Fibroblast of skin of back (primary cell): ENCODE measurements around the gene GRB10.
A peak's percentile ranks its signal among the peaks of the same experiment; 100 is the strongest.

Source experiments
- DNase-seq: peaks from one replicate; pipeline ENCODE4 v3.0.0-alpha.2; 2013

GRB10 gene

GRCh38 chr7:50667338-50667737 lies 115.4 kb downstream of the GRB10 start:
- no peak for DNase-seq

GRCh38 chr7:50666124-50666496 lies 116.6 kb downstream of the GRB10 start:
- no peak for DNase-seq

DNA sequence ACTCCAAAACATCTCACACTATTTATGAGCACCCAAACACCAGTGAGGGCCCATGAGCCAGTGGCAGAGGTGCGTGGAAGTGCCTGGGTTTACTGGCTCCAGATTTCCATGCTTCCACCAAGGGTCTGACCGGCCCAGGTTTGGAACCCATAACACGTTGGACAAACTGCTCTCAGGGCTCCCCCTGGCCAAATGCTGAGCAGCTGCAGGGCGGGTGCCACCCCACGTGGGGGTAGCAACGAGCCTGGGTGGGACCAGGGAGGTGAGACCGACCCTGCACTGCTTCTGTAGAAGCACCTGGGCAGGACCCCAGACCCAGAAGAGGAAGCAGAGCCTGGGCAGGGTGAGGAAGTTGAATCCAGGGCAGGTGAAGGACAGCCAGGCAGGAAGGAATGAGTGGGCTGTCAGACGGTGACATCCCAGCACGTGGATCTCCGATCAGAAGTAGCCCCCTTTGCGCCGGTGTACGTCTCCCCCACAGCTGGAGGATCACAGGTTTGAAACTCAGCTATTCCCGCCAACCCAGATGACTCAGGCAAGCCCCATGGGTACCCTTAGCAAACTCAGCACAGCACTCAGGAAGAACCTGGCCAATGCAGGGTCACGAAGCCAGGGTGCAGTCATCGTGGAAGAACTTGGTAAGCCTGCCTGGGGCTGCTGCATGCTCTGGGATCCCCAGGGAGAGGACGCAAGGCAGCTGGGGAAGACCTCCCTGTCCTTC lies 117.1 kb downstream of the GRB10 start:
- peak; percentile 77 for DNase-seq

- no peak for DNase-seq
Observed at GRCh38 chr7:50664937-50665336, 117.8 kb downstream of the GRB10 start.

GRCh38 chr7:50664461-50664922 lies 118.2 kb downstream of the GRB10 start:
- peak; percentile 76 for DNase-seq

DNA sequence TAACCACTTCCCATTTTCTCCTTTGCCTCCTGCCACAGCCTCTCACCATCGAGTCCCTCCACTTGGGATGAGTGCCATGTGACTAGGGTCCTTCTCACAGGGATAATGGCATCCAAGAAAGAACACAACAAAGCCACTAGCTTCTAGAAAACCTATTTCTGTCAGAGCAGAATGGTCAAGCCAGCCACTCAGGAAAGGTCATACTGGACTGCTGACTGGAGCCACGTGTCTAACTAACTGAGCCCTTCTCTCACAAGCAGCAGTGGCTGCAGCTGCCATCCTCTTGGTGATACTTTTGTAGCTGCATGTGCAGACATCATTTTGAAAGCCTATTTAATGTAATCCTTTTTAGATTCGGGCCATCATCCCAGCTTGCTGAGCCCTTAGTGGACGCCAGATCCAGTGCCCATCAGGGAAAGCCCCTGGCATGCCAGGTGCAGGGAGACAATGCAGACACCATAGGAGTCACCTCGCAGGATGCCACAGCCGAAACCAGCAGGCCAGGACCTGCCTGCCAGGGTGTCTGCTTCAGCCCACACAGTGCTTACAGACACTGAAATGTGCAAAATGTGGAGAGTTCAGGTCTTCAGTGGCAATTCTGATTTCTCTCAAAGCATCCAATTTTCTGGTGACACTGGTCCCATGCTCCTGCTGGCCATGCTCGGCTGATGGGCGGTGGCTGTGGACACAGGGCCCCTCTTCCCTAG lies 119.1 kb downstream of the GRB10 start:
- no peak for DNase-seq

- no peak for DNase-seq
Observed at GRCh38 chr7:50662996-50663395, 119.7 kb downstream of the GRB10 start.

DNA sequence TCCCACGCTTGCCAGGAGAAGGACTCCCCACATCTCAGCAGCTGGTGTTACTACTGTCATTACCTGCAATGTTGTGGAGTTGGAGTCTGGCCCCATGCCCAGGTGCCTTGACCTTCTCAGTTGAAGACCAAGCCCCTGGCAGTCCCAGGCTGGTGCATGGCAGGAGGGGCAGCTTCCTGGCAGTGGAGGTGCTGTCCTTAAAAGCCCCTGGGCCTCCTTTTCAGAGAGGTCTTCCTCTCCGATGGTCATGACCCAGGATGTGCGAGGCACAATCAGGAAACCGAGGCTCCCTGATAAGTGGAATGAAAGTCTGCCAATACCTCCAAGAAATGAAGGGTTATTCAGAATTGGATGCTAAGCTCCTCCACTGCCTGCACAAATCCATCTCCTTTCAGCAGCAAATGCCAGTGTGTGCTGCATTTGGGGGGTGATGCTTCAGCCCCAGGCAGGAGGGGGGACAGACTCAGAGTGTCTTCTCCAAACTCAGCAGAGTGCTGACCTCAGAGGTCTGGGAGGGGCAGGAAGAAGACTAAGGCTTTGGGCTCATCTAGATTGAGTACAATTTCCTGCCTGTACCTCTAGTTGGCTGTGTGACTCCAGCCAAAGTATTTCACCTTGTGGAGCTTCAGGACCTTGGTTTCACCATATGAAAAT lies 120.5 kb downstream of the GRB10 start:
- DNase-seq, result no peak

GRCh38 chr7:50661345-50662040 lies 121.2 kb downstream of the GRB10 start:
- no peak for DNase-seq

DNA sequence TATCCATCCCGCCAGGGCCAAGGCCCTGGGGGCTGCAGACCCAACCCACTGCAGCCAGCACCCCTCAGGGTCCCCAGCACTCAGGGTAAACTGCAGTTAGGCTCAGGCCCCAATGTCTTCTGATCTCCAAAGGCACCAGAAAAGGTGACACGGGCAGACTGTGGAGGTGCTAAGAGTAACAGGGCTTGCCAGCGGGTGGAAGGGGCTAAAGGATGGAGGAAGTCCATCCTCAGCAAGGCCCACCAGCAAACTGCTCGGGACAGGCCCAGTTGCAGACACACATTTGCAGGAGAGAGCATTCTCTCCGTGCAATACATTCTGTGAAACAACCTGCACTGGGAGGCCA lies 121.9 kb downstream of the GRB10 start:
- no peak for DNase-seq

DNA sequence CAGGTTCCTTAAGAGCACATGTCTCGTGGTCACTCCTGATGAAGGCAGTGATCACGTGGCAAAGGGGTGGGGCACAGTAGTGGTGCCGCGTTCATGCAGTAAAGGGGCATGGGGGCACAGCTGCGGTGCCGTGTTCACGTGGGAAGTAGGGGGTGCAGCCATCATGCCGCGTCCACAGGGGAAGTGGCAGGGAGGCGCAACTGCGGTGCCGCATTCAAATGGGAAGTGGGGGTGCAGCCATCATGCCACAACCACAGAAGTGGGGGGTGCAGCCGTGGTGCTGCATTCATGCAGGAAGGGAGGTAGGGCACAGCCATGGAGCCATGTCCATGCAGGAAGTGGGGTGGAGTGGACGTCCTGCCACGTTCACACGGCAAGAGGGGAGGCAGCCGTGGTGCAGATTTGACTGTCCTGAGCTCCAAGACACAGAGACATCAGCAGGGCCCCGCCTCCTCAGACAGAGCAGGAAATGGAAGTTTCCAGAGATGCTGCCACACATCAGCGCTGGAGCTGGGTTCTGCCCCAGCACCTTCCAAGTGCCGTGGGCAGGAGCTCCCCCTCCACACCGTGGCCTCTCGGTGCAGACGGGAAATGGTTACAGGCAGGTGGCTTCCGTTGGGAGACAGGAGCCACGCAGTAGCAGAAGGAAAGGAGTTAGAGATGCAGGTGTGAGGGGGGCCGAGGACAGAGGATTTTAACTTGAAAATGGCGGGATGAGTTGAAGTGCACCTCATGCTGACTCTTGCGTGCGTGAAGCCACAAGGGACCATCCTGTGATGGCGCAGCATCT lies 122.5 kb downstream of the GRB10 start:
- DNase-seq, result no peak

DNA sequence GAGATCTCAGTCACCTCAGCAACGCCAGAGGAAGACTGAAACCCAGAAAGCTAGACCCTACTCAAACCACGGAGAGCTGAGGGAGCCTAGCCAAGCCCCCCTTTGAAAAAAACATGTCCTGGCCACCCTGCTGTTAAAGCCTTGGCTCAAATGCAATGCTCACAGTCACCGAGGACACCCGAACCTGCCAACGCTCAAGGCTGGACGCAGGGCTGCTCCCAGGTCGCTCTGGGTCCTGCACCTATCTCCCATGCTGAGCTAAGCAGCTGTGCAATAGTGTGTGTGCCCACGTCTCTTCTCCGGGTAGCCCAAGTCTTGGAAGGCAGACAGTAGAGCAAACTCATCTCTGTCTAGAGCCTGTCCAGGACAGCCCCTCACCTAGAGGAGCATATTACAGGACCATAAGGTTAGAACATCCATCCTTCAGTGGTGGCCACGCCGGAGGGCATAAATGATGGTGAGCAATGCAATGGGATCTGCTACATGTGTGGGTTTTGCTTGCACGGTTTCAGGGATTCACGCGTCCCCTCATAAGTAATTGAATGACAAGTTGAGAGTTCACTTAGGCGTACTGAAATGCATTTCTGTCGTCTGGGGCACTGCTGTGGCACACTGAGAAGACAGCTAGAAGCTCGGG lies 123.2 kb downstream of the GRB10 start:
- DNase-seq, result no peak

DNA sequence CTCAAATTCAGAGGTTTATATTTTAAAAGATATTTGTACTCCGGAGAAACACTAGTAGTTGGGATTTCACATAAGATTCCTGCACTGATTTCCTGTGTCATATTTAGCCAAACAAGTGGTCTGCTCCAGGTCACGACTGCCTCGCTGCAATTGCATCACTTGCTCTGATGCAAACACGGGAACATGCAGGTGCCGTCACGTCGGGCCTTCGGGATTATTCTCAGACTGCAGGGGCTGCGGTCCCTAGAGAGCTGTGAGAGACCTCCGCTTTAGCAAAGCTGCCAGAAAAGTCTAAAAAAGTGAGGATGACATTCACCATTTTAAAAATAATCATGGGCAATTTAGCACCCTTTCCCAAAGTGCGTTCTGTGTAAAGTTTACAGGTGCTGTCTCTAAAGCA lies 124.0 kb downstream of the GRB10 start:
- no peak for DNase-seq

- DNase-seq, result no peak
Observed at GRCh38 chr7:50657912-50658311, 124.8 kb downstream of the GRB10 start.

DNA sequence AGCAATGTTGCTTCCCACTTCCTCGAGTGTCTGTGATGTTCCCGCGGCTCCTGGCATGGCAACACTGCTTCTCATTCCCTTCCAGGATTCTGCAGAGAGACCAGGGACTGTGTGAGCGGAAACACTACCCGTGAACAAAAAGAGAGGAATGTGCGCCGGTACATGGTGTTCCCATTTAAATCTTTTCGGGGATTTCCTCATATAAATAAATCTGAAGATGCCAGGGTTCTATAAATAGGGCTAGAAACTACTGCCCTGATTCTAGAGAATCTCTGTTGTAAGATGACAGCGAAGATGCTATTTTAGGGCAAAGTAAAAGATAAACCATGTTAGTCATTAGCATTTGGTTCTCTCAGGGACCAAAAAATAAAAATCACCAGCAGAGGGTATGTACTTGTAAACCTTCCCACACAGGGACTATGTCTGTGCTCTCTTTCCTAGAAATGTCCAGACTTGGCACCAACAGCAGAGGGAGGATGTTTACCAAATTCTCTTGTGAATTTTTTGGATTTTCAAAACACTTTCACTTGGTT lies 125.3 kb downstream of the GRB10 start:
- DNase-seq, result peak; percentile 44

DNA sequence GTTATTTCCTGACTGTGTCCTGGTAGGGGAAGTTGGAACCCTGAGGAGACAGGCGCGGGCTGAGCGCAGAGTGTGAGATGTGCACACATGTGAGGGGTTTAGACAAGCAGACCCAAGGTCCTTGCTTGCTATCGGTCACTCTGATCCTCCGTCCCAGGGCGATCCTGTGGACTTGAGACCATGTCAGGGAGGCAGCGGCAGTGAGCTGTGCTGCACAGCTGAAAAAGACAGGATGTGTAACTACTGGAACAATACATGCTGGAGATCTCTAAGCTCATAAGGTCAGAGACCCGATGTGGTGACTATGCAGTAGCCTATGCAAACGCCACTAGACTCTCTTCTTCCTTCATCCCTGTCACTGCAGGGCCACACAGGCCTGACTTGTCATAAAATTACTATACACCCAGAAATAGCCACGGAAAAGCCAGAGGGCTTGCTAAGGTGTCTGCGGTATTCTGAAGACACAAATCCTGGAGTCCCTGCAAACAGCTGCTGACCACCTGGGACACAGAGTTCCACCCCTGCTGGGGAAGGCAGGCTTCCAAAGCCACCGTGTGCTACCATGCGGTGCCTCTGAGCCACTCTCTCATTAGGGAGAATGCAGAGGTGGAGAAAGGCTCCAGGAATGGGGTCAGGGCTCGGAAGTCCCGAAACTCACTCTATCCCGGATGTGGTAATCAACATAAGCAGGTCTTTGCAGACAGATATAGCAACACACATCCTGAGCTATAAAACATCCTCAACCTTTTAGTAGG lies 126.4 kb downstream of the GRB10 start:
- no peak for DNase-seq

DNA sequence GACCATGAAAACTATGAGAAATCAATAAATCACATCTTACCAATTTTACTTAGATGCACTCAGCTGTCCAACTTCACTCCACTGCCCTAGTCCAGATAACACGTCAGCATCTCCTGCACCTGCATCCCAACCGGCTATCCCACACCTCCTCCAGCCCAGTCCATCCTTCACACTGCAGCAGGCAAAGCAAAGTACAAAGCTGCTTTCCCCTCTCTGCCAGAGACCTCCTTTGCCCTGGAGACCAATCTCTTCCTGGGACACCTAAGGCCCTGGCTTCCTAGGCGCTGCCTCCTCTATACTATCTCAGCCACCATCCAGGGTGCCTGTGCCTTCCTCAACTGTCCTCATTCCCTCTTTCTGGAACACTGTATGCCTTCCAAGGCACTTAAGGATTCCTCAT lies 127.2 kb downstream of the GRB10 start:
- DNase-seq, result no peak

DNA sequence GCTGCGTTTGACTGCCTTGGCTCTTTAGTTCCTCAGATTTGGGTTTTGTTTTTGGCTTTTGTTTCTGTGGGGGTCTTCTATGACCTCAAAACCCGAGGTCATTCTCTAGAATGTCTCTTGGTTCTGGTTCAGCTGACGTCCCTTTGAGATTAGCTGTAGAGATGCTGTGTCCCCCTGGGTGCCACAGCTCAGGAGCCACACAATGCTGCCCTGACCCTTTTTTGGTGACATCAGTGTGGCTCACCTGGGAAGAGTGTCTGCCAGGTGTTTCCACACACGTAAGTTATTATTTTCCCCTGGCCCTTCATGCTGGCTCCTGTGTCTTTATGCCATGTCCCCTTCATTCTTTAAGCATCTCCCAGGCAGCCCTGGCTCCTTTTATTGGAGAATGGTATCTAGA lies 127.7 kb downstream of the GRB10 start:
- DNase-seq, result no peak

- no peak for DNase-seq
Observed at GRCh38 chr7:50653981-50654425, 128.7 kb downstream of the GRB10 start.

GRCh38 chr7:50653126-50653864 lies 129.4 kb downstream of the GRB10 start:
- peak; percentile 38 for DNase-seq
